ENCODE measurements around the gene VAT1L. TPM values are rescaled to one million over a fixed set of nuclear protein-coding genes. Genes with fewer than 3 reads are reported as not detected.
"Not testable (repeated sequence)": the region's sequence is repeated elsewhere in the genome, so short reads cannot be mapped to it uniquely, and the experiment has no call there.

Gene VAT1L
- total RNA-seq, 1 donor from 2014 or later: 0.10 TPM

DNA sequence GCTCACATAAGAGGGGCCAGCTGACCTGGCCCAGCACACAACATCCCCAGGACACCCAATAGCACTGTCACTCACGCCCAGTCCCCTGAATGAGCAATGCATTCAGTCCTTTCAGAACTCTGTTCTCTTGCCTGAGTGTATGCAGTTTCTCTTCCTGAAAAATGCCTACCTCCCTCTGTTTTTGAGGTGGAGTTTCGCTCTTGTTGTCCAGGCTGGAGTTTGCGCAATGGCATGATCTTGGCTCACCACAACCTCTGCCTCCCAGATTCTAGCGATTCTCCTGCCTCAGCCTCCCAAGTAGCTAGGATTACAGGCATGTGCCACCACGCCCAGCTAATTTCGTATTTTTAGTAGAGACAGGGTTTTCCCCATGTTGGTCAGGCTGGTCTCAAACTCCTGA is 159.2 kb downstream of the VAT1L start:
- not testable (repeated sequence) for DNase-seq (ENCODE audit: low spot score)

DNA sequence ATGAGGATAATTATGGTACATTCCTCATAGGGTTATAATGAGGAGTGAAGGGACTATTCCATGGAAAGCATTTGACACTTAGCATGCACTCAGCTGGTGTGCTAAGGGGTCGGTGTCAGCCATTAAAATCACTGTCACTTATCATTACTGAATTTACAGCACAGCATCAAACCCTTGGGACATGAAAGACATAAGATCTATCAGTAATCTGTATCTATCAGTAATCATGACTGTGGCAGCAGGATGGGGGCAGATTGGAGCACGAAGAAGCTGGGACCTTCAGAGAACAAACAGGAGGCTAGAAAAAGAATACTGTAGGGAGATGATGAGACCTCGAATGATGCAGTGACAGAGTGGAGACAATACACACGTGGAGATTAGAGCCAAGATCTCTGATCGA is 160.5 kb downstream of the VAT1L start:
- no peak for DNase-seq (ENCODE audit: low spot score)

DNA sequence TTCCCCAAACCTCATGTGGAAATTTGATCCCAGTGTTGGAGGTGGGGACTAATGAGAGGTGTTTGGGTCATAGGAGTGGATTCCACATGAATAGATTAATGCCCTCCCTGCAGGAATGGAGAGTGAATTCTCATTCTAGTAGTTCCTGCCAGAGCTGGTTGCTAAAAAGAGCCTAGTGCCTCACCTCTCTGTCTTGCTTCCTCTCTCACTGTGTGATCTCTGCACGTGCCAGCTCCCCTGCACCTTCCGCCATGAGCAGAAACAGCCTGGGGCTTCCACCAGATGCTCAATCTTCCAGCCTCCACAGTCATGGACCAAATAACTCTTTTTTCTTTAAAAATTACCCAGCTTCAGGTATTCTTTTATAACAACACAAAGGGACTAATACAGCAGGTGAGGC is 161.1 kb downstream of the VAT1L start:
- DNase-seq (ENCODE audit: low spot score): no peak

DNA sequence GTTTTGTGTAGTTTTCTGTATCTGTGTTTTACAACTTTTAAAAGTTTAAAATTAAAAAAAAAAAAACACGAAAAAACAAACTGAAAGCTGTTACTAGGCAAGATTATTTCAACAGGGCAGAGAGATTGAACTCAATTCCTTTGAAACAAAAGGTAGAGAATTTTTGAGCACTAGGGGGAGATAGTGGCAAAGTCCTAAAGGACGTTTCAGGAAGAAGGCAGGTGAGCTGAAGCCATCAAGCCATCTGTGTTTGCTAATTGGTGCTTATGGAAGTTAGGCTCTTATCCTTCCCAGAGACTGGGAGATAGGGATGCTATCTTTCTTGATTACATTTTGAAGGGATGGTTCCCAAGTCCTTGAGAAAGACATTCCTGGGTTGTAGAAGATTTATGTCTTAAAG is 163.4 kb downstream of the VAT1L start:
- DNase-seq (ENCODE audit: low spot score): no peak

DNA sequence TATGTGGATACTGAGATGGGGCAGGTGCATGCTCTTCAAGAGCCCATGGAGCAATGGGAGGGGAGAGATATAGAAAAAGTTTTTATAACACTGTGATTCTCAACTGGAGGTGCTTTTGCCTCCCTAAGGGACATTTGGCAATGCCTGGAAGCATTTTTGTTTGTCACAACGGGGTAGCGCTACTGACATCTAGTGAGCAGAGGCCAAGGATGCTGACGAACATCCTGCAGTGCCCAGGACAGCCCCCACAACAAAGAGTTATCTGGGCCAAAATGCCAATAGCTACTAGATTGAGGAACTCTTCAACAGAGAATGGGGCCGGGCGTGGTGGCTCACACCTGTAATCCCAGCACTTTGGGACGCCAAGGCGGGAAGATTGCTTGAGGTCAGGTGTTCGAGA is 166.8 kb downstream of the VAT1L start:
- no peak for DNase-seq (ENCODE audit: low spot score)

DNA sequence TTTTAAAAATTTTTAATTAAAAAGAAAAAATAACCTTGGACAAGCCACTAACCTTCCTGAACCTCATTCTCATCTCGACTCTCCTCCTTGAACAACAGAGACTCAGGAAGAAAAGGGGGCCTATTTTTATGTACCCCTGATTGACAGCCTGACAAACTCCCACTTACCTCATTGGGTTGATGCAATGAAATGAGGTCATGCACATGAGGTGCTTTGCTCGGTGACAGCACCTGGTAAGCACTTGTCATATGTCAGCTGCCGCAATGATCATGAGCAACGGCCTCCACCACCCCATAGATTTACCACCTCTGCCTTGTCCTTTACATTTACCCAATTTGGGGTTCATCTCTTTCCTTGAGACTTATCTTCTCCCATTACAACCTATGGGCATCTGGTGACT is 167.9 kb downstream of the VAT1L start:
- DNase-seq (ENCODE audit: low spot score): no peak

DNA sequence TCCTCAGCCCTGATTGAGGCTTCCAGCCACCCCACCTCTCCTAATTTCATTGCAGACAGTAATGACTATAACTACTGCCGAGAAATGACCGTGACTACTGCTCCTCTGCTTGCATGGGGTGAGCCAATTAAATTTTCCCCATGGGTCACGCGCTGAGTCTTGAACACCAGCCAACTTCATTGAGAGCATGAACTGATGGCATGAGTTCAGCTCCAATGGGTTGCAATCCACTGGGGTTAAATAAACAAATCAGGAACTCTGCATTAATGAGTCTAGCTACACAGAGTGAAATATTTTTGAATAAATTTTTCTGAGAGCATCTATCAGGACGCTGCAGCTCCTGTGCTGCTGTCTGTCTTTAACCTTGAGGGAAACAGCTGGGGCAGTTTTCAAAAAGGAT is 172.4 kb downstream of the VAT1L start:
- DNase-seq (ENCODE audit: low spot score): no peak

DNA sequence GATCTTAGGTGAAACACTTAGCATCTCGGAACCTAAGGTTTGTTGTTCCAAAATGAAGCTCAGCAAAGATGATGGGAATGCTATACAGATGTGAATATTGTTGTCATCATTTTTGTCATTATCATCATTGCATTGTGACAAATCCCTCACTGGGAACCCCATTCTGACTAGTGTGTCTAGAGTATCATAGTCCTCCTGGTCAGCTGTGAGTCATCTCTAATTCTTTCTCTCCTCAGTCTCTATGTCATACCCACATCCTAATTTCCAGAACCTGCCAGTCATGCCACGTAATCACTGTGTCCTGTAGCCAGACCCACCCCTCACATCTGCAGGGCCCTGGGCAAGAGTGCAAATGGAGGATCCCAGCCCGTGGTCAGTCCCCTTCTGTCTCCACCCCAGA is 173.4 kb downstream of the VAT1L start:
- DNase-seq (ENCODE audit: low spot score): no peak

DNA sequence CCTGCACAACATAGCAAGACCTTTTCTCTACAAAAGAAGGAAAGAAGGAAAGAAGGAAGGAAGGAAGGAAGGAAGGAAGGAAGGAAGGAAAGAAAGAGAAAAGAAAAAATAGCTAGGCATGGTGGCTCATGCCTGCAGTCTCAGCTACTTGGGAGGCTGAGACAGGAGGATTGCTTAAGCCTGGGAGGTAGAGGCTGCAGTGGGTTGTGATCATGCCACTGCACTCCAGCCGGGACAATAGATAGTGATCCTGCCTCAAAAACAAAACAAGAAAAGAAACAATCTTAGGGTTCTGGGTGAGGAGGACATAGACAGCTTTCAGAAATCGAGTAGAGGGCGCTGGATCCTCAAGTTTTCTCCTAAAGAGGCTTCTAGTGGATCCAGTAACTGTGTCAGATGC is 174.3 kb downstream of the VAT1L start:
- no peak for DNase-seq (ENCODE audit: low spot score)

DNA sequence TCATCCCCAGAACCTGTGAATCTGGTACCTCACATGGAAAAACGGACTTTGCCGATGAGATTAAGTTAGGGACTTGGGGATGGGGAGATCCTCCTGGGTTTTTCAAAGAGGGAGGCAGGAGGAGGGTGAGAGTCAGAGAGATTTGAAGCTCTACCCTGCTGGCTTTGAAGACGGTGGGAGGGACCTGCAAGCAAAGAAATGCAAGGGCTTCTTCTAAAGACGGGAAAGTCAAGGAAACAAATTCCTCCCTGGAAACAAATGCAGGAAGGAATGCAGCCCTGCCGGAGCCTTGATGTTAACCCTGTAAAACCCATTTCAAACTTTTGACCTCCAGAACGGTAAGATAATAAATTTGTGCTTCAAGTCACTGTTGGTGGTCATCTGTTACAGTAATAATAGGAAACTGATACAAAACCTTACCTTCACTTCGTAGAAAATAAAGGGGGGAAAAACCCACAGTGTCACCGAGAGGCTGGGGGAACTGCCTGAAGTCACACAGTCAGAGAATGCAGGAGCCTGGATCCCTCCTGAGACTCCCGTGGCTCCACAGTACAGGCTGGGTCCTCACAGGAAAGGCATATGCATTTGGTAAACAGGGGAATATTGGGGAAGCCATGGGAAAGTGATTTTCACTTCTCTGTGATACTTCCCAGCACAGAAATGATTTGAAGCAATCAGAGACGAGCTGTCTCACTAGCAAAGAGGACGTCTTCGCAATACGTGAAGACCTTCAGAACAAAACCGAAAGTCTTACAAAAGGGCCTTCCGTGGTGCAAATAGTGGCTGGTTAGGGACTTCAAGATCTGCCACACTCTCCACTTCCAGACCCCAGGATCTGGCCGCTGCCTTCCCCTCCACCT is 175.1 kb downstream of the VAT1L start:
- DNase-seq (ENCODE audit: low spot score): no peak

DNA sequence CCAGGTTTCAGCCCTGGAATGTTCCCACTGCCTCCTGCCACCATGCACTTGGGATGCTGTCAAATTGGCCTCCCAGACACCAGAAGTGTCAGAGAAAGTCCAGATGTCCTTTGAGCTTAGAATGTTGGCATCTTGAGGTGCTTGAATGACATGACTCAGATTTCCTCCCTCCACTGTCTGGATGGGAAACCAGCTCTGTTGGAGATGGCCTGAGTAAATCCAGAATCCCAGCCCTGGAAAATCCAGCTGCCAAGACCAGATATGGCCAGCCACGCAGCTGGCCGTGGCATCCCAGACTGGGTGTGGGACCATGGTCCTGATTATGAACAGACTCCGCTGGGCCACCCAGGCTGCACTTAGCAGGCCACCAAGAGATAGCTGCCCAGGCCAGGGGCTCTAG is 177.0 kb downstream of the VAT1L start:
- no peak for DNase-seq (ENCODE audit: low spot score)

DNA sequence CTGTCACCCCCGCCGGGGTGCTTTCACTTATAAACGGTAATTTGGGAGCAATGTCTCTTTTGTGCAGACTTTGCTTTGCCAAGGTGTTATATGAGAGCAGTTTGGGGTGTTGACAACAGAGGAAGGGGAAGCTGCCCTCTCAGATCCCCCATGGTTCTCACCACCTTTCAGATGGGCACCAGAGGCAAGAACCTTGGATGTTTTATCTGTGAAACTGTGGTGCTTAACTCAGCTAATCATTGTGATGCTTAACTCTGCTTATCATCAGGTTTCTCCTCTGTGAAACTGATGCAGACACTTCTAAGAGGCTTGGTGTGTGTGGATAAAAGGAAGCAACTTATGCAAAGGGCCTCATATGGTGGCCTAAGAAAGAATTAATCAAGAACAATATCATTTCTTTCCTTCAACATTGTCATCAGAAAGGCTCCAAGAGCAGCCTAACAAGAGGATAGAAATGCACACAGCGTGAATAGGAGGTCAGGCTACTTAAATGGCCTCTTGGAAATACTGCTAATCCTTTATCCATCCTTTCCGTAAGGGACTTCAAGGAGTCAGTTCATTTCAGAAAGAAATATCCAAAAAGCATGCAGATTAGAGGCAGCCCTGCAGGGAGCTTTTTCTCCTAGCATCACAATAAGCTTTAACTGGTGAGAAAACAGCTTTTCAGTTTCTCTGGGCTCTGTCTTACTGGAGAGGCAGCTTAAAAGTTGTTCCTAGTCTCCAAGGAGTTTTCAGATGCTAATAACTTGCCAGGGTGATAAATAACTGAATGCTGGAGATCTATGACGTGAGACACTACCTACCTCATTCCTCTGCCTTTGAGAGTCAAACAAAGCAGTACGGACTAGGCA is 178.9 kb downstream of the VAT1L start:
- DNase-seq (ENCODE audit: low spot score): no peak

DNA sequence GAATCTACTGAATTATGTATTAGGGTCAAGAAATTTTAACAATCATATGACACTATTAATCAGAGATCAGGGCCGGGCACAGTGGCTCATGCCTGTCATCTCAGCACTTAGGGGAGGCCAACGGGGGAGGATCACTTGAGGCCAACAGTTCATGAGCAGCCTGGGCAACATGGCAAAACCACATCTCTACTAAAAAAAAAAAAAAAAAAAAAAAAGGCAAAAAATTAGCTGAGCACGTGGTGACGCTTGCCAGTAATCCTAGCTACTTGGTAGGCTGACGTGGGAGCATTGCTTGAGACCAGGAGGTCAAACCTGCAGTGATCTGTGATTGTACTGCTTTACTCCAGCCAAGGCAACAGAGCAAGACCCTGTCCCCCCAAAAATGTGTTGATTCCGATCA is 181.5 kb downstream of the VAT1L start:
- DNase-seq (ENCODE audit: low spot score): no peak

DNA sequence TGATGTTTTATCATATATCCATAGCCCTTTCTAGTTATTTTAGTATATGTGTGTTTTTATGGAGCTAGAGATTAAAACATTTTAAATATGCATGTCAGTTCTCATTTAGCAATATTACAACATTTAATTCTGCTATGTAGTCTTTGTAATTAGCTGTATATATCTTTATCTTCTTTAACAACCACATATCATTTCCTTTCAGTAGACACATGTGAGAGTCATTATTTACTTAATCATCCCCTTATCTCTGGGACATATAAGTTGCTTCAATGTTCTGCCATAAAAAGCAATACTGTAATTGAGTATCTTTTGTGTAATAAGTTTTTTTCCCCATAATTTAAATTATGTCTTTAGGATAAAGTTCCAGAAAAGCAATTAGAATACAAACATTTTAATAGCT is 182.0 kb downstream of the VAT1L start:
- no peak for DNase-seq (ENCODE audit: low spot score)

DNA sequence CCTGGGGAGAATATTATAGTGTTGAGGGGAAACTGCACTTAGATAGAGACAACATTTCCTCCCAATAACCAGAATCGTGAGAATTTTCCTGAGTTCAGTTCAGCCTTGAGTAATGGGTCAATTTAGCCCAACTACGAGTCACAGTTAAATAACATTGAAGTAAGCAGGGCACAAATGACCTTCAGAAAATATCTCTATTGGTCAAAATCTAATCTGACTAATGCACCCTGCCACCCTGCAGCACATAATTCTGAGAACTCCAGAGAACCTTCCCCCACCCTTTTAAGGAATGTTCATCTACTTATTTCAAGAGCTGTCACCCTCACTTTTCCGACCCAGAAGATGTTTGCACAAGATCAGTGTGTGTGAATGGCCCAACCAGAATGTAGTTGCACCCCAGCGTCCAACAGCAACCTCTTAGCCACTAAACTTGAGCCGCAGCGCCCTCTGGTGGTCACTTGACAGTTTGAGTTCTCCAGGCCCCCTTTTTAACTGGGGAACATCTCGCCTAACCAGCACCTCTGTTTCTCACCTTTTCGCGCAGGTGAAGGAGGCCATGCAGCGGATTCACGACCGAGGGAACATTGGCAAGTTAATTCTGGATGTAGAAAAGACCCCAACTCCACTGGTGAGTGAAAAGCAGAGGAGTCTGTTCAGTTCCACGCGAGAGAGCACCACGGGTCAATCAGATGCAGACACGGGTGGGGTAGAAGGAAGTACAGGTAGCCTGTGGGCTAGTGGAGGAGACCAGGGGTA is 183.1 kb downstream of the VAT1L start:
- peak; percentile 93 for DNase-seq (ENCODE audit: low spot score)

DNA sequence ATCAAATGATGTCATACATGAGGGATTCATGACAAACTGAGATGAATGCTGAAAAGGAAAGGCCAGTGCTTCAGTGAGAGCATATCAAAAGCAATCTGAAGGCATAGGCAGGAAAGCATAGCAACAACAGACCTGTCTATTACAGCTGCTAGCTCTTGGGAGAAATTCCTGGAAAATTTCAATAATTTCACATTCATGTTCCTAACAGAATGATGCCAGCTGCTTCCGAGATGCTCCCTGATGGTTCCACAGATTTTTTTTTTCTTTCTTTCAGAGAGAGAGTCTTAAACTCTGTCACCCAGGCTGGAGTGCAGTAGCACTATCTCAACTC is 183.7 kb downstream of the VAT1L start:
- no peak for DNase-seq (ENCODE audit: low spot score)

DNA sequence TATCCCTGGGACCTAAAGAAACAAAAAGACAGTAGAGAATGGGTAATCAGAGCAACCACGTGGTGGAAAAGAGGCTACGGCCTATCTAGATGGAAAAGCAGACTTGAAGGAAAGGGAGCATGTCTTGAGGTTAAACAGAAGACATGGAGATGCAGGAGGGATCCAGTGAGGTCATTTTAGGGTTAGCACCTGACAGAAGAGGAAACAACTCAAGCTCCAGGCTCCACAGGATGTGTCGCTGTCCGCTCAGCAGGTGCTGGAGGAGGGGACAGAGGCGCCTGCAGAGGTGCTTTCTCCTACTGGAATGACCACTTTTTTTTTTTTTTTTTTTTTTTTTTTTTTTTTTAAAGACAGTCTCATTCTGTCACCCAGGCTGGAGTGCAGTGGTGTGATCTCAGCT is 186.5 kb downstream of the VAT1L start:
- no peak for DNase-seq (ENCODE audit: low spot score)

DNA sequence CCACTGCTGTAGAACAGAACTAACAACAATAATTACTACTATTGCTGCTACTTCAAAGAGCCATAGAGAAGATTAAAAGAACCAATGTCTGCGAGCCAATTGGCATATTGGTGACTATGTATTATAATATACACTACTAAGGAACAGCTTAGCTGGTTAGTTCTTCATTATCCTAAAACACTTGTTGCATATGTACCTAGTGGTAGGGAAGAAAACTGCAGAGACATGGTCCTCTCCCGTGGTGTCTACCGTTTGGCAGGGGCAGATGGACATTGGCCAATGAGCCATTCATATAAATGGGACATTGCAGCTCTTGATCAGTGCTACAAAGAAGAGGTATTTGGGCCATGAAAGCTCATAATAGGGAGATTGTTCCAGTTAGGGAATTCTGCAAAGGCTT is 187.6 kb downstream of the VAT1L start:
- DNase-seq (ENCODE audit: low spot score): no peak

DNA sequence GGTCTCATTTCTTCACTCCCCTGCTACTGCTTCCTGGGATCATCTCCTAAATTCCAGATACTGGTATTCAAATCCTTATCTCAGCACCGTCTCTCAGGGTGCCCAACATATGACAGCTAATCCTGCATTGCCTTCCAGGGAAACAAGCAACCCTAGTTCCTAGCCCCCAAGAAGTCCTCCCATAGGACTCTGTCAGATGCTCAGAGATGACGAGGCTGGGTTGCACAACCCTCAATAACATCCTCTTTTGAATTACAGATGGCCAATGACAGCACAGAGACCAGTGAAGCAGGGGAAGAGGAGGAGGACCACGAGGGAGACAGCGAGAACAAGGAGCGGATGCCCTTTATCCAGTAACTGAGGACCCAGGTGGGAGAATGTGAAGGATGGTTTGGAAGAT is 189.0 kb downstream of the VAT1L start:
- no peak for DNase-seq (ENCODE audit: low spot score)

DNA sequence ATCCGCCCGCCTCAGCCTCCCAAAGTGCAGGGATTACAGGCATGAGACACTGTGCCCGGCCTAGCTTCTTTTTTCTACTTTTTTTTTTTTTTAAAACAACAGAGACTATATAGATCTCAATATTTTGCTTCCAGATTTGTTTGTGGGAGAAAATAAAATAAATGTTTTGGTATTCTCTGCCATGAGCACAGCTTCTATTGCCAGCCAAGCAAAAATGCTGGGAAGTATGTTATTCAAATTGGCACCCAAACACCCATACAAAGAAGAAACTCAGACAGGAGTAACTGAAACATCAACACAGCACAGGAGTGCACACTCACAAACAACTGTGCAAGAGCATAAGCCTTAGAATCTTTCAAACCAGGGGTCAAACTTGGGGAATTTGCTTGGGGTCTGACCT is 196.7 kb downstream of the VAT1L start:
- no peak for DNase-seq (ENCODE audit: low spot score)

DNA sequence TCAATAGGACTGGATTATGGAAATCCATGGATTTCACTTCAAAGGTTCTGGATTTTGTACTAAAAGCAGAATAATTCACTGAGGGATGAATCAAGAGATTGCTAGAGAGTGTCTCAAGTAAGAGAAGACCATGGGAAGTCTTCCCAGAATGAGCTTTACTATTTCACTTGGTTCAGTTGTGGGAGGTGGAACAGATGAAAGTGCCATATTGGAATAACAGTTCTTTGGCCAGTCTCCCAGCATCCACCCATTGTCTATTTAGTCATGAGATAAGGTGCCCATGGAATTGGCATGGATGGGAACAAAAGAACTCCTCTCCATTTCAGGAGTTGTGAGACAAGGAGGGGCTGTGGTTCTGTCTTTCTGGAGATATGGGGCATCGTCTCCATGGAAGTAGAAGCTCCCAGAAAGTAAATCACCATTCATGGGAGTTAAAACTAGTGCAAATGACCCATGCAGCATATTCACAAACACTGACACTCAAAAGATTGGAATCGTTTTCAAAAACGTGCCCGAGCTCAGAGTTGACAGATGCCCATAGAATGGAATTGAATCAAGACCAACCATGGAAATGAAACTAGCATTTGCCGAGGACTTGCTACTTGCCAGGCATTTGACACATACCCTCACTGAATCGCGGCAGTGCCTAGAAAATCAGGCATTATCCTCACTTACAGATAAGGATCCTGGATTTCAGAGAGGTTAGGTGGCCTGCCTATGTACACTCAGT is 197.8 kb downstream of the VAT1L start:
- no peak for DNase-seq (ENCODE audit: low spot score)
